HG02852 (cell line): ENCODE data around the gene BCL11B.

Experiments
- ATAC-seq: cut with Tn5 transposase; IDR thresholded peaks from one replicate; pipeline ENCODE4 v1.9.1; 2021; ENCODE audit warnings: mild to moderate bottlenecking, moderate library complexity; ENCODE audit not compliant: unreplicated experiment

The BCL11B gene

GRCh38 chr14:99226687-99227086, 45.3 kb downstream of the BCL11B start:
- ATAC-seq: no peak

GRCh38 chr14:99225436-99226203, 46.4 kb downstream of the BCL11B start:
- ATAC-seq: no peak

GRCh38 chr14:99224948-99225347, 47.0 kb downstream of the BCL11B start:
- ATAC-seq: no peak

- ATAC-seq: no peak
Observed at GRCh38 chr14:99224116-99224910, 47.7 kb downstream of the BCL11B start.

GRCh38 chr14:99221445-99221844, 50.6 kb downstream of the BCL11B start:
- no peak for ATAC-seq

GRCh38 chr14:99217066-99217955, 54.7 kb downstream of the BCL11B start:
- ATAC-seq: no peak

GRCh38 chr14:99216191-99216590, 55.8 kb downstream of the BCL11B start:
- no peak for ATAC-seq

- ATAC-seq: no peak
Observed at GRCh38 chr14:99215277-99215676, 56.7 kb downstream of the BCL11B start.

GRCh38 chr14:99214701-99215100, 57.3 kb downstream of the BCL11B start:
- ATAC-seq: no peak

GRCh38 chr14:99213527-99213971, 58.4 kb downstream of the BCL11B start:
- ATAC-seq: no peak

GRCh38 chr14:99213101-99213500, 58.9 kb downstream of the BCL11B start:
- ATAC-seq: no peak

GRCh38 chr14:99212646-99213045, 59.4 kb downstream of the BCL11B start:
- ATAC-seq: no peak

GRCh38 chr14:99212199-99212598, 59.8 kb downstream of the BCL11B start:
- ATAC-seq: no peak

- ATAC-seq: no peak
Observed at GRCh38 chr14:99211410-99211809, 60.6 kb downstream of the BCL11B start.

- ATAC-seq: no peak
Observed at GRCh38 chr14:99210333-99210732, 61.7 kb downstream of the BCL11B start.

- no peak for ATAC-seq
Observed at GRCh38 chr14:99209409-99209808, 62.6 kb downstream of the BCL11B start.

GRCh38 chr14:99208318-99208717, 63.7 kb downstream of the BCL11B start:
- no peak for ATAC-seq

- no peak for ATAC-seq
Observed at GRCh38 chr14:99207456-99207855, 64.5 kb downstream of the BCL11B start.

- ATAC-seq: no peak
Observed at GRCh38 chr14:99206090-99206489, 65.9 kb downstream of the BCL11B start.

- ATAC-seq: no peak
Observed at GRCh38 chr14:99205086-99205688, 66.8 kb downstream of the BCL11B start.

GRCh38 chr14:99203801-99204200, 68.2 kb downstream of the BCL11B start:
- ATAC-seq: no peak
